HG03354 (cell line): ENCODE data around the gene THUMPD3.

Source experiments
- ATAC-seq: cut with Tn5 transposase; IDR thresholded peaks from one replicate; pipeline ENCODE4 v1.9.1; 2021; ENCODE audit warnings: mild to moderate bottlenecking; ENCODE audit not compliant: unreplicated experiment, poor library complexity, severe bottlenecking

The THUMPD3 gene

DNA sequence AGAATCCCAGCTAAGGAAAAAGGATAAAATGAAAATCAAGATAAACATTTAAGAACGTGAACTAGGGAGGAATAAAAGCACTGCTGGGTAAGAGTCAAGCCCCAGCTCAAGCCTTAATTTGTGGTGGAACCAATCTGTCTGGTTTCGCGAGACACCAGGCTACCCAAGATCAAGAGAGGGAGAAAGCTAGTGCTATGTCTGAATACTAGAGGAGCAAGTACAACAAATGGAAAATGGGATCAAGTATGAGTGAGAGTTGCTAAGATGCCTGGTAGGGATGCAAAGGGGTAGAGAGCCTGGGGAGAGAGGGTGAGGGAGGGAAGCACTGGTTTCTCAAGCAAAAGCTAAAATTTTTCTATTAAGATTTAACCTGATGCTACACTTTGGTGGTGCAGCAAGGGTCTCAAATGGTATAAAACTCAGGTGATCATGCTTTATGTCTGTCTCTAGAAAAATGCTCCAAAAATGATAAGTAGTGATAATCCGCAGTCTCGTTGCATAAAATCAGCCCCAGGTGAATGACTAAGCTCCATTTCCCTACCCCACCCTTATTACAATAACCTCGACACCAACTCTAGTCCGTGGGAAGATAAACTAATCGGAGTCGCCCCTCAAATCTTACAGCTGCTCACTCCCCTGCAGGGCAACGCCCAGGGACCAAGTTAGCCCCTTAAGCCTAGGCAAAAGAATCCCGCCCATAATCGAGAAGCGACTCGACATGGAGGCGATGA, 32.9 kb downstream of the THUMPD3 start:
- ATAC-seq, result no peak

DNA sequence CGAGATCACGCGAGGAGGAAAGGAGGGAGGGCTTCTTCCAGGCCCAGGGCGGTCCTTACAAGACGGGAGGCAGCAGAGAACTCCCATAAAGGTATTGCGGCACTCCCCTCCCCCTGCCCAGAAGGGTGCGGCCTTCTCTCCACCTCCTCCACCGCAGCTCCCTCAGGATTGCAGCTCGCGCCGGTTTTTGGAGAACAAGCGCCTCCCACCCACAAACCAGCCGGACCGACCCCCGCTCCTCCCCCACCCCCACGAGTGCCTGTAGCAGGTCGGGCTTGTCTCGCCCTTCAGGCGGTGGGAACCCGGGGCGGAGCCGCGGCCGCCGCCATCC, 33.4 kb downstream of the THUMPD3 start:
- ATAC-seq, result peak; percentile 33

DNA sequence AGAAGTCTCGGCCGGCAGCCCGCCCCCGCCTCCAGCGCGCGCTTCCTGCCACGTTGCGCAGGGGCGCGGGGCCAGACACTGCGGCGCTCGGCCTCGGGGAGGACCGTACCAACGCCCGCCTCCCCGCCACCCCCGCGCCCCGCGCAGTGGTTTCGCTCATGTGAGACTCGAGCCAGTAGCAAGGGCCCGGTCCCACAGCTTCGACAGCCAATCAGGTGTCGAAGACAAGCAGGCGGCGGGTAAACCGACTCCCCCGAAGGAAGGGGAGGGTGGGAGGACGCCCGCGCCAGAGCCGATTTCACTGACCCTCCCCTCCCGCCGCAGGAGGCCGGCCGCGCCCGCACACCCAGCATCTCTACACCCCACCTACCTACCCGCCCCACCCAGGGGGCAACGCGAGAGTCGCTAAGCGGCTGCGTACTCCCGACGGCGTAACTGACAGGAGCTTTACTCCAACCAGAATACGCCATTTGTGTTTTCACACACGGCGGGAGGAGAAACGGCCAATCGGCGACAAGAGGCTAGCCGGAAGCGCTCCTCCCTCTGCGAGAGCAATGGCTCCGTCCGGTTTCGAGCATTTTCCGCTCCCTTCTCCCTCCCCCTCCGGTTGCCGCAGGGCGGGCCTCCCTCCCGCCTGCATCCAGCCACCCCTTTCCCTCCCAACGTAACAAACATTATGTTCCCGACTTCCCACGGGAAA, 33.9 kb downstream of the THUMPD3 start:
- peak; percentile 78 for ATAC-seq

DNA sequence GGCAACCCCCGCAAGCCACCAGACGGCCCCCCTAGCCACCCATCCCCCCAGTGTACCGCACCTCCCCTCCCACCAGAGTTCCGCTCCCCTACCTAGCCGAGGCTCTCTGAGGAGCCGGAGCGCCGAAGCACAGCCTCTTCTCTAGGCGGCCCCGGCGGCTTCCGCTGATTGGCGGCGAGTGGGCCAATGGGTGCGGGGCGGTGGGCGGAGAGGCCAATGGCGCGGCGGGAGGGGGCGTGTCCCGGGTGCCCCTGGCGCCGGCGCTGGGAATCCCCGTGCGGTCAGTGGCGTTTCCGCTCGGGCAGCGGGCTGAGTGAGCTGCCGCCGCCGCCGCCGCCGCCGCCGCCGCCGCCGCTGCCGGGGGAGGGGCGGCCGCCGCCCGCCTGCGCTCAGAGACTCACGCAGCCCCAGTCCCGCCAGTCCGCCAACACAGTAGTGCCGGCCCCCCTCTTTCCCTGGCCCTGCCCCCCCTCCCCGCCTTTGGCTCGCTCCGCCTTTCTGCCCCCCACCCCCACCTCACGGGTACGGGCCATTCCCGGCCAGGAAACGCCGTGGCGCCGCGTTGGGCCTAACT, 34.6 kb downstream of the THUMPD3 start, which contains the start of gene SETD5:
Gene SETD5 (plus strand): TSS at position 284 of the 574 bp plus-strand sequence. CDS start 31,324 bp downstream, outside the sequence.
- ATAC-seq, result peak; percentile 58

DNA sequence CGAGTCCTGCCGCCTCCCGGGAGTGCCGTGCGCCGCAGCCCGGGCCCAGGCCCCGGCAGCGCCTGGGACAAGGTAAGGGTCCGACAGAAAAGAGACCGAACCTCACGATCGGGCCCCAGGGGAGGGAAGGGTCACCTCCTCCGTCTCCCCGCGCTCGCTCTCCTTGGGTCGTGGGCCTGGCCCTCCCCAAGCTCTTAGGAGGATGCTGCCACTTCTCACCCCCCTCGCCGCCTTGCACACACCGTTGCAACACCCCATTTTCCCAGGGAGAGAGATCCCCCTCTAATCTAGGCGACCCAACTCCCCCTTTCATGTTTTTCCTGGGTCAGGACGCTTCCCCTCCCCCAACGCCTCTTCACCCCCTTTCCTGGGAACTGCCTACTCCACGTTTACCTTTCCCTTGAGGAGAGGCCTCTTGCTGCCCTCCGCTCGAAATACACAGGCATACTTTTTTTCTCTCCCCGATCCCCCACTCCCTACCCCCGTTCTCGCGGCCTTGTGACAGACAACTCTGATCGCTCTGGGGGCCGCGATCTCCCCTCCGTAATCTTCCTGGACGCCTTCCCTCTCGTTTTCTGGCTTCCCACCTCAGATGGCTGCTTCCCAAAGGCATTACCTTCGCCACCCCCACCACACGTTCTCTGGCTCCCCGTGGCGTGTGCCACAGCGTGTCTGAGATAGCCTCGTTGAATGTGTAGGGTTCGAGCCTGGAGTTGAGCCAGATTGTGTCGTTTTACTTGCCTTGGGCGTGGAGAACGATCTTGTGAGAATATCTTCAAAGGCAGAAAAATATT, 35.2 kb downstream of the THUMPD3 start:
- no peak for ATAC-seq

DNA sequence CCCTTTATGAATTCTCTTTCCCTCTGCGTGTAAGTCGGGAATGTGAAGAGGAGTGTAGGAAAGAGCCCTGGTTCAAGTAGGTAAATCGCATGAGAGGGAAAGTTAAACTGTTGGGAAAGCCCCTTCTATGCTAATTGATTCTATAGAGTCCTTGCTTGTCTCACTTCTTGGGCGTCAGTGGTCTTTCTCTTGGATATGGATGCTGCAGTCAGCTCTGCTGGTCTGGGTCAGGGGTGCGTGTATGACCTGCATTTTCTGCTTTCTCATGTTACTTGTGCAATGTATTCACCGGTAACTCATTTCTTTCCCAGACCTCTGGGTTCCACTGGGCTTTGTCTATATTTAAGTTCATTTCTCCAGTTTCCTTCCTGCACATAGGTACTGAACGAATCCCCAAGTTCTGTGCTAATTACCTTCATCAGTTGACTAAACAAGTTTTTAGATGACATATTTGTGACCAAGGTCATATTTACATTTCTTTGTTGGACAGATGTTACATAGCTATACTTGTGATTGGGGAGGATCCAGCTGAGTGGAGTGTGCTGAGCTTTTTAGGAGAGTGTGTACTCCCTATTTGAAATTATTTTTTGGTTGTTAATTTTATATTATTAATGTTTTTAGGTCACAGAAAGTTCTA, 36.0 kb downstream of the THUMPD3 start:
- no peak for ATAC-seq

DNA sequence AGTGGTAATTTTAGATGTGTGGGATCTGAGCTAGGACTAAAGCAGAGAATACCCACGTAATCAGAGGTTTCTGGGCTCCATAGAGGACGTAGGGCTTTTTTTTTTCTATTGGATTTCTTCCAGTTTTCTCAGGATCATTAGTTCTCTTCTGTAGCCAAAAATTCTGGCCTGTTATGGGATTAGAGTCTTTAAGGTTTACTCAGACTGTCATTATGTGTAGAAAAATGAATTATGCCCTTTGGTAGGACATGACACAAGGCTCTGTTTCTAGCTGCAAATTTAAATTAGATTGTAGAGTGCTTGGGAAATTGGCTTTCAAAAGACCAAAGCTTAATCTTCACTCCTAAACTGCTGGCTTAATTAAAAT, 36.5 kb downstream of the THUMPD3 start:
- no peak for ATAC-seq

DNA sequence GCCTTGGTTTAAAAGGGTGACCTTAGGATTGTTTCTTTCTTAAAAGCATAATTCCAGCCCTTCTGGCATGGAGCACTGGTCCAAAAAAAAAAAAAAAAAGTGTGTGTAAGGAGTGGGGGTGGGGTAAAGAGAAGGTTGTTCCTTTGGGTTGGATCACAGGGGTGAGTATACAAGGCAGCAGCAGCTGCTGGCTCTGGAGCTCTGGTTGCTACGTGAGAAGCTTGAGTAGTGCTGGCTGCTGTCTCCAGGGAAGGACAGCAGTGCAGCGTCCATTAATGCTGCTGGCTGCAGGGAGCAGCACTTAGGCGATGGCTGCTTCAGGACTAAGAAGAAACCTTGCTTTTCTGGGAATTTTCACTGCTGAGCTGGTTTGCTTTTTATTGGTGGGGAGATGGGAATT, 36.9 kb downstream of the THUMPD3 start:
- no peak for ATAC-seq

DNA sequence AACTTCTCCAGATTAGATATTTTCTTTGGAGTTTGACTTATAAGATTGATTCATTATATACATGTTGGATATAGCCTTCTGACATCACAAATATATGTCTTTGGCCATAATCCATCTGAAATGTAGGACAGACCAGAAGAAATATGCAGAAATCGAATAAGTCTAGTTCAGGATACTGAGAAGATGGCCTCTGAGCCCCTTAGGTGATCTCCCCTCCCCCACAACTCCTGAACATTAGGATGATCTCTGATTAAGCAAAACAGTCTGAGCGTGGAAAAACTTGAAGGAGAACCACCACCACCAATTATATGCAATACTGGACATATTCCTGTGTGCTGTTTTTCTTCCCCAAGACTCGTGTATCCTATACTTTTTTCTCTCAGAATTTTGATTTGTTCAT, 37.8 kb downstream of the THUMPD3 start:
- no peak for ATAC-seq

DNA sequence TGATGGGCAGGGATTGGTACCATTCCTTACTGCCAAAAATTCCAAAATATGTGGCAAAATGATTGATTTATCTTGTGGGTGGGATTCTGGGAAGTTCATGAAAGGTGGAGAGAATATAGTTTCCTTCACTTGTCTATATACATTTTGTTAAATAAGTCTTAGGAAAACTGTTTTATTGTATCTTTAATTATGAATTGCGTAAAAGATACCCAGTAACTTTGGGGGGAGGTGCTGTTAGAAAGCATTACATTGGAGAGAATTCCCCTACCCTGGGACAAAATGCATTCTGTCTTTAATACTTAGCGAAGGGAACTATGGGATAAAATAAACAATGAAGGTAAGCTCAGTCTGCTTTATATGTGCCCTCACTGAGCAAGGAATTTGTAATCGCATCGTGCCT, 39.1 kb downstream of the THUMPD3 start:
- no peak for ATAC-seq

DNA sequence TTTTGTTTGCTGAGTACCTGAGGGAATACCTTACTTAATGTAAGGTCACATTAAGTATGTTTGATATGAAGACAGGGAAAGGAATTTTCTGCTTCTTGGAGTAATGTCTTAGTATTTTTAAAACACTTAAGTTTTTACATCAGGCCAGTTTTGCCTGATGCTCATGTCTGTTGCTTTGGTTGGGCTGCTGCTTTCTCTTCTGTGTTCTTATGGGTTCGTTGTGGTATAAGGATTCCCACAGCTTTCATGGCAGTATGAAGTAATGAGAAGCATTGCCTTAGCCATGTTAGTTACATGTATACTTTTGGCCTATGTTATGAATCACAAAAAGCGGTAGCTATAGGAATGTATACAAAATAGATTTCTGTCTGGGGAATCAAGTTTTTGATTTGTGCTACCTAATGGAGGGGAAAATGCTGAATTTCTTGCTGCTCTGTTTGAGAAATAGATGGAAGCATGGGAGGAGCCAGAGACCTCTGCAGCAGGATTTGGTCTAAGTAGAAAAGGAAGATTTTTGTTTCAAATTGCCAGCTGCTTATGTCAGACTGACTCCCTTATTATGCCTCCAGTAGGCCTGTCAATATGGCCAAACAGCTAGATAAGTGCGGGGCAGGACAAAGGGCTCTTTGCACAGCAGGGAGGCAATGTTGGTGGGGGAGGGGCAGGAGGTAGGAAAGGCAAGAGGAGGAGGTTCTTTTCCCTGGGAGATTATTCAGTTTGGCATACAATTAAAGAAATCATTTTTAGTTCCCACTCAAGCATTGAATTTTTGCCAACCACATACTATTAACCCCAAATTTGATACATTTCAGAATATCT, 39.8 kb downstream of the THUMPD3 start:
- no peak for ATAC-seq

DNA sequence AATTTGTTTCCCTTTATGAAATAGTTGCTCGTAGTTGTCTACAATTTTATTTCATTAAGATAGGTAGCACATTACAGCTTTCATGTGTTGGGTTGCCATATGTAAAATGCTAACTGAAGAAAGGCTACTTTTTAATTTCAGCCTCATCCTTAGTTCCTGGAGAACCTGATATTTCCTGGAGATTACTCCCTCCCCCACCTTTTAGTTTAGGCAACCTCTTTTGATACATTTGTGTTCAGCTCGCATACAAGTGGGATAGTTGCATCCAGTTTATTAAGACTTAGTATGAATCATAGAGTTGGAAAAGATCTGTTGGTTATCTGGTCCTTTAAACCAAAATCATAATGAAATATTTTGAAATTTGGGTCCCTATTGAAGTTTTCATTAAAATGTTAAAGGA, 40.6 kb downstream of the THUMPD3 start:
- ATAC-seq, result no peak

DNA sequence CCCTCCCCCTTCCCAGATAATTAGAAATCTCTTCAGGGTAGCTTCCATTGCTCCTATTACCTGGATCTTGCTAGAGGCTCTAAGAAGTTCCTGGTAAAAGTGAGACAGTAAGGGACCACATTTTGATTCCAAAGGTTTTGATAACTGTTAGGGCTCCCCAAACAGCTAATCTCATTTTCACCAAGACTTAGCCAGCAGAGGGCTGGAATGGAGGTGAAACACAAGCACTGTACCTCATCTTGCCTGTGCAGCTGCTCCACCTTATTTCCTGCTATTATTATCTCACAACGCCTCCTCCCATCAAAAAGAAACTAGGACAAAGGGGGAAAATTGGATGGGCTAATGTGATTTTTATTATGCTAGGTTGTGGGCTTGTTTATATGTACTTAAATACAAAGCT, 41.8 kb downstream of the THUMPD3 start:
- no peak for ATAC-seq

DNA sequence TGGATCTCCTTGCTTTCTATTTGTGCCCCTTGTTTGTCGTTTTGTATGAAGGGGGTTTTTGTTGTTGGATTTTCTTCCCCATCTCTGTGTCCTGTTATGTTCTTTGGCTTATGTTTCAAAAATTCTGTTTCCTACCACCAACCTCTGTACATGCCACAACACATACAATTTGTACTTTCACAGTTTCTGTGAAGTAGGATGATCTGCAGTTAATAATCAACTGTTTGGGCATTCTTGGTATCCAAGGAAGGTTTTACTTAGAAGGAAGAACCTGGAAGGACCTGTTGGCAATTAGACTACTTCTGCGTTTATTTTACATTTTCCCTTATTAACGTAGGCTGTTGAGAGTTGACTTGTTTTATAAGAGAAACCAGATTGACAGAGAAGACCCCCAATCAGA, 42.9 kb downstream of the THUMPD3 start:
- ATAC-seq, result no peak

DNA sequence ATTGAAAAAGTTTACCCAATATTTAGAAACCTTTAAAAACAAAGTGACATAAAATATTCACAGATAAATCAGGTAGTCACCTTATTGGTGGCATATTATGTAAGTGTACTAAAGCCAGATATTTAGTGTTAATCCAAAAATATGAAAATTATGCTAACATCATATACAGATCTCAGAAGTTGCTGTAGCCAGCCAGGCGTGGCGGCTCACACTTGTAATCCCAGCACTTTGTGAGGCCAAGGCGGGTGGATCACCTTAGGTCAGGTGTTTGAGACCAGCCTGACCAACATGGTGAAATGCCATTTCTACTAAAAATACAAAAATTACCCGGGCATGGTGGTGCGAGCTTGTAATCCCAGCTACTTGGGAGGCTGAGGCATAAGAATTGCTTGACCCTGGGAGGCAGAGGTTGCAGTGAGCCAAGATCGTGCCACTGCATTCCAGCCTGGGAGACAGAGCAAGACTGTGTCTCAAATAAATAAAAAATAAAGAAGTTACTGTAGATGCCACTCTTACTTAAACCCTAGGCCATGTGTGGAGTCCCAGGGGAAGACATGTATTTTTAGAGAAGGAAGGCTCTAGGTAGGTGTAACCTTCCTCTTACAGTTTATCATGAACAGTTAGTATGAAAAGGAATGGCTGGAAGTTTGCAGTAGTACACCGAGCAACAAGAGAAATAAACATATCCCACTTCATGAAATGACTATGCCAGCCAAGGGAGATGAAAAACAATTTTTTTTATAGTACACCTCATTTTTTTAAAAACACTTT, 44.2 kb downstream of the THUMPD3 start:
- no peak for ATAC-seq

DNA sequence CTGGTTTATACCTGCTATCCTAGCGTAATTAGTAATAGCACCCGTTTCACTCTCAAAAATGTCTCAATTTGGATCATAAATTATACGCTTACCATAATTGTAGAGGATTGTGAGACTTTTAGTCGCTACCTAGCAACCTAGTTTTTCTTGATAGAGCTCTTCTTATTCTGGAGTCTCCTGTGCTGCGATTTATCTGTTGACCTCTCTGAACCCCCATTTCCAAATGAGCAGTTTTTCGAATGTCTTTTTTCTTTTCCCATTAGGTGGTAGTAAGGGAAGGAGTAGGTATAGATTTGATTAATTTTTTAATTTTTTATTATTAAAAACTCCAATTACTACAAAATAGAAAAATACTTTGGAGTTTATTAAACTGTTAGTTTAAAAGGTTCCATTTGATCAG, 45.2 kb downstream of the THUMPD3 start:
- ATAC-seq, result no peak

DNA sequence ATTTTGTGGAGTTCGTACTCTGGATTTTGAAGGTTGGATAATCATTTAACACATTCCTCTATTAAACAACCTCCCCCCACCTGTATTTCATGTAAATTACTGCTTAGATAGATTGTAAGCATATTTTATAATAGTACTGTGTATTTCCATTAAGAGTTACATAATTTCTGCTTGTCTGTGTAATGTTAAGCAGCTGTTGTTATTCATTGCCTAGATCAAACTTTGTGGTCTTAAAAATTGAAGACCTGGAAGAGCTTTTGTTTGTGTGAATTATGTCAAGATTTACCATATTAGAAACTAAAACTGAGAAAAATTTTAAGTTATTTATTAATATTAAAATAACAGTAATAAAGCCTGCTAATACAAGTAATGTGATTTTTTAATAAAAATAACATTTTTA, 45.7 kb downstream of the THUMPD3 start:
- no peak for ATAC-seq

DNA sequence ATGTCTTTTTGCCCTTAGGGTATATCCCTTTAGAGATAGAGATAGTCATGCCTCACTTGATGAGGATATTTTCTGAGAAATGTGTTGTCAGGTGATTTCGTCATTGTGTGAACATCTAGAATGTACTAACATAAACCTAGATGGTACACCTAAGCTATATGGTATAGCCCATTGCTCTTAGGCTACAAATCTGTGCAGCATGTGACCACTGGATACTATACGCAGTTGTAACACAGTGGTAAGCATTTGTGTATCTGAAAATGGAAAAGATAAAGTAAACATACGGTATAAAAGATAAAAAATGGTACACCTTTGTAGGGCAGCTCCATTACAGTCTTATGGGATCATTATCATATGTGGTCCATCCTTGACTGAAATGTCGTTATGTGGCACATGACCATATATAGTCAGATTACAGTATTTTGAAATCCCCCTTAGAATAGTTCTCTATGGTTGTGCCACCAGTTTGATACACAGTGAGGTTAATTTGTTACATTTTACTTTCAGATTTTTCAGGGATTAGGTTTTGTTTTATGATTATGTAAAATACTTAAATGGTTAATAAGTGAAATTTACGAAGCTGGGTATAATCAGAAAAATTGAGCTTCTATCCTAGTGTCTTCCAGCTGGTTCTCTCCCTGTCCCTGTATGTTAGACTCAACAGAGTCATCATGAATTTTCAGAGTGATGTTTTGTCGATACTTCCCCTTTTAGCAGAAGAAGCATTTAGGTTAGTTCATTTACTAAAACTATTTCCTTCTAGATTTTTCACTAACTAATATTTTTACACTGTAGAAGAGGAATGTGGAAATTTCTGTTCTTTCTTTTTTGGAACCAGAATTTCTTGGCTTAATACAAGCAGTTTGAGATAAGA, 47.4 kb downstream of the THUMPD3 start:
- no peak for ATAC-seq
